Rectal smooth muscle tissue (tissue), 1 donor: ENCODE results near the gene GJA10.
"Not testable (repeated sequence)": the region's sequence is repeated elsewhere in the genome, so short reads cannot be mapped to it uniquely, and the experiment has no call there.

Experiments
- H3K27ac ChIP-seq: one replicate; pipeline ENCODE4 v1.7.0; 2013; ENCODE audit warnings: low read depth, low read length, inconsistent platforms
- H3K27me3 ChIP-seq: one replicate; pipeline ENCODE4 v1.7.0; 2013; ENCODE audit warnings: low read length; ENCODE audit not compliant: control insufficient read depth, insufficient read depth
- H3K36me3 ChIP-seq: one replicate; pipeline ENCODE4 v1.7.0; 2013; ENCODE audit warnings: low read length; ENCODE audit not compliant: control insufficient read depth, insufficient read depth
- H3K4me1 ChIP-seq: one replicate; pipeline ENCODE4 v1.7.0; 2013; ENCODE audit warnings: low read length; ENCODE audit not compliant: control insufficient read depth, insufficient read depth
- H3K4me3 ChIP-seq: one replicate; pipeline ENCODE4 v1.7.0; 2013; ENCODE audit warnings: low read length
- H3K9ac ChIP-seq: one replicate; pipeline ENCODE4 v1.7.0; 2013; ENCODE audit warnings: low read length

The GJA10 gene

GRCh38 chr6:89888138-89888514 is 6.1 kb upstream of the GJA10 start:
- Histone ChIP-seq H3K4me1 (no peaks in the 10 kb centered on the region), H3K27ac (no peak overlapping the region), H3K9ac (no peak overlapping the region), H3K27me3 (no peaks in the 10 kb centered on the region), H3K4me3 (no peak overlapping the region), H3K36me3 (no peaks in the 10 kb centered on the region)

DNA sequence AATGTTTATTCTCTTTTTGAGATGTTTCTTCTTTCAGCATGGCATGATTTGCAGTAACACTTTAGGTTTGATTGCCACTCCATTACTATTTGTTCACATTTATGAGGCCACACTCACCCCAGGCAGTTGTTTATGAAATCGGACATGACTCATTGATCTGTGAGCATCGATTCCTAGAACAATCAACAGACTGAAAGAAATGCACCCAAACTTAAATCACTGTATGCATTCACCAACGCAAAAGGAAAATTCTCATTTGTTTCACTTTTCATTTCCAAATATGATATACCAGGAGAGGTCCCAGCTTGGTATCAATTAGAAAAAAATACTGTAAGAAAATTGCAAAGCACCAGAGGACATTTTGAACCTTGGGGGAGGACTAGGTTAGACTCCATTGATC is 5.4 kb upstream of the GJA10 start:
- H3K9ac ChIP-seq = no peak overlapping the region
- H3K4me3 ChIP-seq = no peak overlapping the region
- no peaks in the 10 kb centered on the region for H3K36me3 ChIP-seq
- no peaks in the 10 kb centered on the region for H3K4me1 ChIP-seq
- no peak overlapping the region for H3K27ac ChIP-seq
- no peaks in the 10 kb centered on the region for H3K27me3 ChIP-seq

DNA sequence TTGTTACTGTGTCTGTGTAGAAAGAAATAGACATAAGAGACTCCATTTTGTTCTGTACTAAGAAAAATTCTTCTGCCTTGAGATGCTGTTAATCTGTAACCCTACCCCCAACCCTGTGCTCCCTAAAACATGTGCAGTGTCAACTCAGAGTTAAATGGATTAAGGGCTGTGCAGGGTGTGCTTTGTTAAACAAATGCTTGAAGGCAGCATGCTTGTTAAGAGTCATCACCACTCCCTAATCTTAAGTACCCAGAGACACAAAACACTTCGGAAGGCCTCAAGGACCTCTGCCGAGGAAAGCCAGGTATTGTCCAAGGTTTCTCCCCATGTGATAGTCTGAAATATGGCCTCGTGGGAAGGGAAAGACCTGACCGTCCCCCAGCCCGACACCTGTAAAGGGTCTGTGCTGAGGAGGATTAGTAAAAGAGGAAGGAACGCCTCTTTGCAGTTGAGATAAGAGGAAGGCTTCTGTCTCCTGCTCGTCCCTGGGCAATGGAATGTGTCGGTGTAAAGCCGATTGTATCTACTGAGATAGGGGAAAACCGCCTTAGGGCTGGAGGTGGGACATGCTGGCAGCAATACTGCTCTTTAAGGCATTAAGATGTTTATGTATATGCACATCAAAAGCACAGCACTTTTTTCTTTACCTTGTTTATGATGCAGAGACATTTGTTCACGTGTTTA is 3.3 kb upstream of the GJA10 start:
- not testable (repeated sequence) for H3K9ac ChIP-seq, H3K4me1 ChIP-seq, H3K27me3 ChIP-seq, H3K4me3 ChIP-seq, H3K27ac ChIP-seq, H3K36me3 ChIP-seq

DNA sequence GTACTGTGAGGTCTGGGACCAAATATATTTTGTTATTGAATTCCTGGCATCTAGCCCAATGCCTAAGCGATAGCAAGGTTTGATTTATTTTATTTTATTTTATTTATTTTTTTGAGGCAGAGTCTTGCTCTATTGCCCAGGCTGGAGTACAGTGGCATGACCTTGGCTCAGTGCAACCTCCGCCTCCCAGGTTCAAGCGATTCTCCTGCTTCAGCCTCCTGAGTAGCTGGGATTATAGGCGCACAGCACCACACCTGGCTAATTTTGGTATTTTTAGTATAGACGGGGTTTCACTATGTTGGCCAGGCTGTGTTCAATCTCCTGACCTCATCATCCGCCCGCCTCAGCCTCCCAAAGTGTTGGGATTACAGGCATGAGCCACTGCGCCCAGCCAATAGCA is 1.7 kb upstream of the GJA10 start:
- H3K4me3 ChIP-seq, H3K4me1 ChIP-seq, H3K9ac ChIP-seq, H3K27me3 ChIP-seq, H3K36me3 ChIP-seq, H3K27ac ChIP-seq: not testable (repeated sequence)

- H3K36me3 ChIP-seq = no peaks in the 10 kb centered on the region
- H3K27ac ChIP-seq = no peak overlapping the region
- H3K4me3 ChIP-seq = no peak overlapping the region
- no peak overlapping the region for H3K9ac ChIP-seq
- no peaks in the 10 kb centered on the region for H3K27me3 ChIP-seq
- H3K4me1 ChIP-seq = no peaks in the 10 kb centered on the region
Observed at GRCh38 chr6:89895276-89895874, 1.1 kb downstream of the GJA10 start.

- H3K36me3 ChIP-seq, H3K4me1 ChIP-seq, H3K9ac ChIP-seq, H3K27me3 ChIP-seq, H3K4me3 ChIP-seq, H3K27ac ChIP-seq: not testable (repeated sequence)
Observed at GRCh38 chr6:89910001-89910901, 16.0 kb downstream of the GJA10 start.

GRCh38 chr6:89910902-89911240 is 16.6 kb downstream of the GJA10 start:
- H3K27me3 ChIP-seq = no peaks in the 10 kb centered on the region
- no peaks in the 10 kb centered on the region for H3K36me3 ChIP-seq
- H3K4me3 ChIP-seq = no peak overlapping the region
- H3K27ac ChIP-seq = no peak overlapping the region
- no peak overlapping the region for H3K9ac ChIP-seq
- no peaks in the 10 kb centered on the region for H3K4me1 ChIP-seq

DNA sequence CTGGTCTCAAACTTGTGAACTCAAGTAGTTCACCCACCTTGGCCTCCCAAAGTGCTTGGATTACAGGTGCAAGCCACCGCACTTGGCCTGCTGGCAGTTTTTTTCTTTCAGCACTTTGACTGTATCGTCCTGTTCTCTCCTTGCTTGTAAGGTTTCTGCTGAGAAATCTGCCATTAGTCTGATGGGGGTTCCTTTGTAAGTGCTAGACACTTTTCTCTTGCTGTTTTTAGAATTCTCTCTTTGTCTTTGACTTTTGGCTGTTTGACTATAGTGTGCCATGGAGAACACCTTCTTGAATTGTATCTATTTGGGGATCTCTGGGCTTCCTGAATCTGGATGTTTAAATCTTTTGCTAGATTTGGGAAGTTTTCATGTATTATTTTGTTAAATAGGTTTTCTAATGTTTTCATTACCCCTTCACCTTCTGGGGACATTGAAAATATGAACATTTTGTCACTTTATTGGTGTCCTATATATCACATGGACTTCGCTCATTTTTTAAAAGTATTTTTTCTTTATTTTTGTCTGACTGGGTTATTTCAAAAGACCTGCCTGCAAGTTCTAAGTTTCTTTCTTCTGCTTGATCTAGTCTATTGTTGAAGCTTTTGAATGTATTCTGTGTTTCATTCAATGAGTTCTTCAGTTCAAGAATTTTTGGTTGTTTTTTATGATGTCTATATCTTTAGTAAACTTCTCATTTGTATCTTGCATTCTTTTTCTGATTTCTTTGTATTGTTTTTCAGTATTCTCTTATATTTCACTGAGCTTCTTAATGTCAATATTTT is 22.1 kb downstream of the GJA10 start:
- Histone ChIP-seq H3K27me3 (no peaks in the 10 kb centered on the region), H3K9ac (no peak overlapping the region), H3K4me1 (no peaks in the 10 kb centered on the region), H3K27ac (no peak overlapping the region), H3K36me3 (no peaks in the 10 kb centered on the region), H3K4me3 (no peak overlapping the region)

- H3K27me3 ChIP-seq = no peaks in the 10 kb centered on the region
- no peak overlapping the region for H3K9ac ChIP-seq
- no peak overlapping the region for H3K4me3 ChIP-seq
- H3K36me3 ChIP-seq = no peaks in the 10 kb centered on the region
- H3K27ac ChIP-seq = no peak overlapping the region
- H3K4me1 ChIP-seq = no peaks in the 10 kb centered on the region
Observed at GRCh38 chr6:89917216-89917615, 22.9 kb downstream of the GJA10 start.

GRCh38 chr6:89917801-89918366 is 23.6 kb downstream of the GJA10 start:
- Histone ChIP-seq H3K36me3 (no peaks in the 10 kb centered on the region), H3K4me1 (no peaks in the 10 kb centered on the region), H3K27ac (no peak overlapping the region), H3K27me3 (no peaks in the 10 kb centered on the region), H3K4me3 (no peak overlapping the region), H3K9ac (no peak overlapping the region)

DNA sequence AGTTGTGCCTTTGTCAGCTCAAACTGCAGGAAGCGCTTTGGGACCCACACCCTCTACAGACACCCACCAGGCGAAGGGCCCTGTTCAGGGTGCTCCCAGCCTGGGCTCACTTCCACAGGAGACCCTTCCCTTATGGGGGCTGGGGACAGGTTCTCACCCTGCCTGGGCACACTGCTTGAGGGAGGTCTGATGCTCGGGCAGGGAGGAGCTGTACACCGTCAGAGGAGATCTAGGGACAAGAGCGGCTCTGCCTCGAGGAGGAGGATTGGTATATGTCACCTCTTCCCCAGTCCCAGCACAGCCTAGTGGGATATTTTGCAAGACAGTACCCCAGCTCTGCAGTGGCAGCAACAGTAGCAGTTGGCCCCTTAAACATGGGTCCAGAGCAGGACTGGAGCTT is 26.9 kb downstream of the GJA10 start:
- H3K4me3 ChIP-seq = no peak overlapping the region
- H3K27me3 ChIP-seq = no peaks in the 10 kb centered on the region
- H3K36me3 ChIP-seq = no peaks in the 10 kb centered on the region
- H3K9ac ChIP-seq = no peak overlapping the region
- no peak overlapping the region for H3K27ac ChIP-seq
- H3K4me1 ChIP-seq = no peaks in the 10 kb centered on the region

- no peaks in the 10 kb centered on the region for H3K27me3 ChIP-seq
- H3K9ac ChIP-seq = no peak overlapping the region
- no peaks in the 10 kb centered on the region for H3K36me3 ChIP-seq
- H3K4me1 ChIP-seq = no peaks in the 10 kb centered on the region
- H3K4me3 ChIP-seq = no peak overlapping the region
- no peak overlapping the region for H3K27ac ChIP-seq
Observed at GRCh38 chr6:89921691-89922090, 27.4 kb downstream of the GJA10 start.
